OCI-LY7 (cell line): ENCODE measurements around the gene ARL10.

Experiments
- EZH2phosphoT487 ChIP-seq: fragments of 200-600 bp; sonication (generic); IDR thresholded peaks from 2 replicates; pipeline ENCODE4 v1.6.1; 2018; ENCODE audit warnings: low read depth, borderline replicate concordance, mild to moderate bottlenecking, mixed run types, antibody characterized with exemption, low read length, moderate library complexity, mixed read lengths
- TF ChIP-seq, protein P1 (sequence below): fragments of 200-600 bp; sonication (generic); conservative IDR thresholded peaks from 2 replicates; pipeline ENCODE4 v1.5.1; 2014; ENCODE audit warnings: mild to moderate bottlenecking, antibody characterized with exemption, low read length, moderate library complexity, mixed read lengths

DNA sequence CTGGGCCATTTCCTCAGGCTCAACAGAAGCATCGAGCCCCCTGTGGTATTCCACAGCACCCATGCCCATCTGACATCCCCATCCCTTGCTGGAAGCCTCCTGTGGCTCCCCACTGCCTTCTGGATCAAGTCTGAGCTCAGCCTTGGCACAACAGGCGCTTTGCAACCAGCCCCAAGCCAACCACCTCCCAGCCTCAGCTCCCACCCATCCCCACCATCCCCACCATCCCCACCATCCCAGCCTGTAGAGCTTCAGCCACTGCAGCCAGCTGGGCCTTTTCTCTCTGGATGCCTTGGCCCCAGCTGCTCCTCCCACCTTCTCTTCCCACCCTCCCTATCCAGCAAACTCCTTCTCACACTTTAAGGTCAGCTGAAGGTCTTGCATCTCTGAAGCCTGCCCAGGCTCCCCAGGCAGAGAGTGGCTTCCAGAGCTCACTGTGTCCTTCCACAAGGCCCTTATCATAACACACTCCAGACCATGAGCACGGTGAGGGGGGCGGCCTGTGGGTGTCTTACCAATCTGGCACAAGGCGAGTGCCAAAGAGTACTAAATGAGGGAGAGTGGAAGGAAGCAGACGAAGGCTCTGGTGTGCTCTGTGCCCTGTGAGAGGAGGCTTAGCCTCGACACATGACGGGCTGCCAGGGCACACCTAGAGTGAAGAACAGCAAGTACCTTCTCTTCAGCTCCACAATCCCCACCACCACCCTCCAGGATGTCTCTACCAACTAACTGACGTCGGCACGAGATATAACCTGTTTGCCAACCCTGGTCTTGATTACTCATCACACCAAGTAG, 29.8 kb downstream of the ARL10 start:
- TF ChIP-seq, protein P1, sequence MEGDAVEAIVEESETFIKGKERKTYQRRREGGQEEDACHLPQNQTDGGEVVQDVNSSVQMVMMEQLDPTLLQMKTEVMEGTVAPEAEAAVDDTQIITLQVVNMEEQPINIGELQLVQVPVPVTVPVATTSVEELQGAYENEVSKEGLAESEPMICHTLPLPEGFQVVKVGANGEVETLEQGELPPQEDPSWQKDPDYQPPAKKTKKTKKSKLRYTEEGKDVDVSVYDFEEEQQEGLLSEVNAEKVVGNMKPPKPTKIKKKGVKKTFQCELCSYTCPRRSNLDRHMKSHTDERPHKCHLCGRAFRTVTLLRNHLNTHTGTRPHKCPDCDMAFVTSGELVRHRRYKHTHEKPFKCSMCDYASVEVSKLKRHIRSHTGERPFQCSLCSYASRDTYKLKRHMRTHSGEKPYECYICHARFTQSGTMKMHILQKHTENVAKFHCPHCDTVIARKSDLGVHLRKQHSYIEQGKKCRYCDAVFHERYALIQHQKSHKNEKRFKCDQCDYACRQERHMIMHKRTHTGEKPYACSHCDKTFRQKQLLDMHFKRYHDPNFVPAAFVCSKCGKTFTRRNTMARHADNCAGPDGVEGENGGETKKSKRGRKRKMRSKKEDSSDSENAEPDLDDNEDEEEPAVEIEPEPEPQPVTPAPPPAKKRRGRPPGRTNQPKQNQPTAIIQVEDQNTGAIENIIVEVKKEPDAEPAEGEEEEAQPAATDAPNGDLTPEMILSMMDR, result no peak
- TF ChIP-seq EZH2phosphoT487, result no peak
